Activated CD4-positive, CD25-positive, alpha-beta regulatory T cell treated with anti-CD3 and anti-CD28 coated beads, Interleukin-2, amount 50 U/mL, for 16 hours (primary cell): ENCODE data around the gene ILKAP.
"Not testable (repeated sequence)": the region's sequence is repeated elsewhere in the genome, so short reads cannot be mapped to it uniquely, and the experiment has no call there.

ENCODE experiments used
- DNase-seq: peaks from one replicate; pipeline ENCODE4 v3.0.0-alpha.2; 2020; ENCODE audit warnings: low read depth, low spot score

The ILKAP gene

GRCh38 chr2:238202326-238203093, 985 bp downstream of the ILKAP start:
- DNase-seq, result no peak

- DNase-seq, result no peak
These were observed 13.1 kb downstream of the ILKAP start for GRCh38 chr2:238190445-238190844.

GRCh38 chr2:238187618-238188548, 15.6 kb downstream of the ILKAP start:
- no peak for DNase-seq

- DNase-seq, result no peak
These were observed 19.7 kb downstream of the ILKAP start for GRCh38 chr2:238183821-238184220.

- no peak for DNase-seq
These were observed 21.1 kb downstream of the ILKAP start for GRCh38 chr2:238182362-238182761.

DNA sequence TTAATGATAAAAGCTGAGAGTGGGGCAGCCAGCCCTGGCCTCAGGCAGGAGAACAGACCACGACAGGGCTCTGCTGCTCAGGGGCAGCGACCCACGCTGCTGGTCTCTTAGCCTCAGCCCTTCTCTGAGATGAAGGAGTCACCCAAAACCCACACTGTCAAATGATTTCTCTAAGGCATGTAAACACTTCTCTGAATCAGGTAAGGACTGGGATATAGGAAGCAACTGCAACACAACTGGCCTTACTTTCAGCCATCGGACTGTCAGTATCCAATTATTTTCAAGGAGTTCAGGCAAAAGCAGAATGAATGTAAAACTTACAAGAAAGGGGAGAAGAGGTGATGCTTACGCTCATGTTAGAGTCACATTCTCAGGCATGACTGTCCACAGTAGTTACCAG, 22.9 kb downstream of the ILKAP start:
- no peak for DNase-seq

DNA sequence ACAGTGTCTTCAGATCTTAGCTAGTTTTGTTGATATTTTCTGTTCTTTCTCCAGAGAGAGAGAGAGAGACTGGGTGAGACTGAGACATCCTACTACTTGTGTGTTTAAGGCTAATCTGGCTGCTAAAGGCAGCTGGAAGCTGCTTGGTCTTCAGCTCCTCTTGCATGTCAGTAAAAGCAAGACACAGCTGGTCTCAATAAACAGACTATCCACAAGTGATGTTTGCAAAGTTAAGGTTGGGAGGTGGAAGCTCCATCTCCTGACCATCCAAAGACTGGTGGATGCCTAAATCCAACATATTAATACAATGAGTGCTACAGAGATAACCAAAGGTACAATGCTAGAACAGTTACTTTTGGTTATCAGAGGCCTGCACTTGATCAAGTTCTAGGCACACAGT, 26.9 kb downstream of the ILKAP start:
- no peak for DNase-seq

- DNase-seq, result no peak
These were observed 28.8 kb downstream of the ILKAP start for GRCh38 chr2:238174701-238175100.

- no peak for DNase-seq
These were observed 29.2 kb downstream of the ILKAP start for GRCh38 chr2:238174291-238174690.

- no peak for DNase-seq
These were observed 29.8 kb downstream of the ILKAP start for GRCh38 chr2:238173692-238174091.

DNA sequence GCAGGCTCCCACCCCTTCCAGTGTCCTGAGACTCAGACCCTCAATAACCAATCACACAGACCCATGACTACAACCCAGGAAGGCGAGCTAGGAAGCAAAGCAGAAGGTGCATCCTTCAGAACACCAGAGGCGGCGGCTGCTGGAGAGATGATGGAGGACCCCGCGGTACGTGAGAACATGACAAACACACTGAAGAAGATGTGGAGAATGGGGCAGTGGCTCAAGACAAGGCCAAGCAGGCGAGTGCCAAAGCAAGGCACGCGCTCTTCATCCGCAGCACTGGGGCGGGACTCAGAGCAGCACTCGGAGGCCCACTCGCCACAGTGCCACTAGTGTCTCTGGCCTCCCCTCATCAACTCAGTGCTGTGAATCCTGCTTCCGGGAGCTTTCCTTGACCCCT, 31.1 kb downstream of the ILKAP start:
- DNase-seq, result no peak

- DNase-seq, result no peak
These were observed 31.8 kb downstream of the ILKAP start for GRCh38 chr2:238171575-238172187.

DNA sequence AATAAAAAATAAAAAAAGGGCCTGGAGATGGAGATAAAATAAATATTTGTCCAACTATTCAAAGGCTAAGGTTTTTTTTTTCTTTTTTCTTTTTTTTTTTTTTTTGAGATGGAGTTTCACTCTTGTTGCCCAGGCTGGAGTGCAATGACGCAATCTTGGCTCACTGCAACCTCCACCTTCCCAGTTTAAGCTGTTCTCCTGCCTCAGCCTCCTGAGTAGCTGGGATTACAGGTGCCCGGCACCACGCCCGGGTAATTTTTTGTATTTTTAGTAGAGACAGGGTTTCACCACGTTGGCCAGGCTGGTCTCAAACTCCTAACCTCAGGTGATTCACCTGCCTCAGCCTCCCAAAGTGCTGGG, 32.4 kb downstream of the ILKAP start:
- DNase-seq, result not testable (repeated sequence)

- DNase-seq, result no peak
These were observed 33.0 kb downstream of the ILKAP start for GRCh38 chr2:238170386-238171071.

DNA sequence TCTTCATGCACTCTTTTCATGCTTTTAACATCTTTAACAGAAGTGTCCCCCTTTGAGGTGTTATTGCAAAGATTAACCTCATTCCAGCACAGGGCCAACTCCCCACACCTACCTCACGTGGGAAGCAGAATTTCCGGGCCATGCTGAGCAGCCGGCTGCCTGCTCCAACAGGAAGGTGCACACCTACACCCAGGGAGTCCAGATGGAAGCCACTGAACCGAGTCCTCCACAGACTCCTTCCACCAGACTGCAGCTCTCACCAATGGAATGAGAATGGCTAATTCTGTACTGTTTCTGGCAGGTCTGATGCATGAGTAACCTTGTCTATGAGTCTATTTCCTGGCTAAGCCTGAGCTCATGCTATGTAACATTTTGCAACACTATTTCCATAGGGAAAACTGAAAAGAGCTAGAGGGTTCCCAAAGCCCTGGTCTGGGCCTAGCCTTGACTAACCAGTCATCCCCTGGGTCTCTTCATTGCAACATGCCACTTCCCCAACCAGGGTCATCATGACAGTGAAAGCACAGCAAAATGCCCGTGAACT, 33.7 kb downstream of the ILKAP start:
- no peak for DNase-seq

- no peak for DNase-seq
These were observed 34.3 kb downstream of the ILKAP start for GRCh38 chr2:238169048-238169707.

DNA sequence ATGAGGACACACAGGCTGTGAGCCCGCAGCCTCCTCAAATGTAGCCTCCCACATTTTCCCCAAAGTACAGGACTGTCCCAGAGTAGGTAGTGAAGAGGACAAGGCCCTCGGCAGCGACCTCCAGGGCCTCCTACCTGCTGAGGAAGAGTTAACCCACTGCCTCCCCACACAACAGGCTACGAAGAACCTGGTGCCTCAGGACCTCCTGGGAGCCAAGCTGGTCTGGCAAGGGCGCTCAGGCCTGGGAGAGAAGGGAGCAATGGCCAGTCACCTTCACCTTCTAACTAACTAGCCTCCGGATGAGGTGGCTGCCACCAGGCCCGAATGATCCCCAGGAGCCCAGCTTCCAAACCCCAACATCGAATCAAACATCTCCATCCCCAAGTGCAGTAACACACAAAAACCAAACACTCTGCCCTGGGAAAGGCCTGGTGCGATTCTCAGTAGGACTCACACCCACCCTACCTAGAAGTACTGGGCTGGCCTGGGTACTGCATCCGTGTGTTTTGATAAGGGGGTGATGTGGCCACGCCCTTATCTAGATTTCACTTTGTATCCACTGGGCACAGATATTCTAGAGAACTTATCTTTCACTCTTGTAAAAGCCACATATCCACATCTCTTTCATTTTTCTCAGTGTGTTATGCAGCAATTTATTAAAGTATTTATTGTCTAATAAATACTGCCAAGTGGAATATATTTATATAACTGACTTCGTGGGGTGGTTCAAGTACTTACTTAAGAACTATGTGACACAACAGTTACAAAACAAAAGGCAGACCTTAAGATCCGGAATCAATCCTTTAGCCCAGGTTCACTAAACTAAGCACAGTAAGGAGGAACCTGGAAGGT, 35.1 kb downstream of the ILKAP start:
- DNase-seq, result no peak

- DNase-seq, result no peak
These were observed 35.7 kb downstream of the ILKAP start for GRCh38 chr2:238167761-238168160.

- DNase-seq, result no peak
These were observed 36.2 kb downstream of the ILKAP start for GRCh38 chr2:238167344-238167715.
